H1 (cell line): ENCODE results near the gene RAP1A. TPM values are rescaled to one million over a fixed set of nuclear protein-coding genes. Genes with fewer than 3 reads are reported as not detected.

Experiments
- CTCF ChIA-PET: fragments of 300-600 bp; sonication (Branson Sonifier 250); formaldehyde crosslinking; loops from one replicate; lab custom pipeline; 2021; ENCODE audit not compliant: partially characterized antibody; lab: Charles Lee
- POLR2A ChIA-PET: fragments of 300-600 bp; sonication (Branson Sonifier 250); formaldehyde crosslinking; loops from one replicate; lab custom pipeline; 2021; ENCODE audit warnings: inconsistent platforms; ENCODE audit not compliant: partially characterized antibody; lab: Charles Lee
- DNase-seq, 2 experiments: peaks; one replicate each; pipeline versions ENCODE4 v3.0.0 to v3.0.0-alpha.2; 2010 to 2022; ENCODE audit warnings: low spot score in 2 of 2, low read depth in 1 of 2, mixed read lengths in 1 of 2
- FAIRE-seq: peaks from 2 replicates; lab custom pipeline; 2011; peaks lifted over from hg19 to GRCh38; lab: Jason Lieb, UNC
- H2AFZ ChIP-seq: 2 replicates; pipeline ENCODE4 v1.8.1; 2012; ENCODE audit warnings: low read length, inconsistent platforms
- H2AK5ac ChIP-seq: 2 replicates; pipeline ENCODE4 v1.6.1; 2013; ENCODE audit warnings: low read depth, low read length
- H2BK120ac ChIP-seq: replicated peaks from 2 replicates; pipeline ENCODE3; 2013; ENCODE audit warnings: low read depth, low read length, inconsistent platforms
- H2BK12ac ChIP-seq: 2 replicates; pipeline ENCODE4 v1.6.1; 2013; ENCODE audit warnings: low read depth, low read length
- H2BK15ac ChIP-seq: 2 replicates; pipeline ENCODE4 v1.6.1; 2013; ENCODE audit warnings: low read length
- H2BK20ac ChIP-seq: 2 replicates; pipeline ENCODE4 v1.6.1; 2013; ENCODE audit warnings: low read length
- H2BK5ac ChIP-seq: 2 replicates; pipeline ENCODE4 v1.6.1; 2013; ENCODE audit warnings: low read depth, low read length
- H3K14ac ChIP-seq: 2 replicates; pipeline ENCODE4 v1.6.1; 2013; ENCODE audit warnings: inconsistent platforms; ENCODE audit not compliant: insufficient read length
- H3K18ac ChIP-seq: 2 replicates; pipeline ENCODE4 v1.6.1; 2013; ENCODE audit warnings: low read length; ENCODE audit errors: extremely low read depth
- H3K23ac ChIP-seq: 2 replicates; pipeline ENCODE4 v1.6.1; 2013; ENCODE audit warnings: inconsistent platforms; ENCODE audit not compliant: insufficient read length
- H3K23me2 ChIP-seq: 2 replicates; pipeline ENCODE4 v1.6.1; 2013; ENCODE audit warnings: low read depth, low read length
- H3K27ac ChIP-seq: 2 replicates; pipeline ENCODE4 v1.6.1; 2011; ENCODE audit warnings: low read depth, low read length, inconsistent platforms
- H3K27me3 ChIP-seq, 4 experiments: replicated peaks in 1 of 4; 1 replicate in 1 of 4; 2 replicates in 3 of 4; pipeline versions ENCODE4 v1.6.1 to v1.8.1; 2011 to 2013; ENCODE audit warnings: low read length in 3 of 4, mild to moderate bottlenecking in 3 of 4, inconsistent platforms in 2 of 4, mixed read lengths in 2 of 4, moderate library complexity in 1 of 4; ENCODE audit not compliant: control insufficient read depth in 3 of 4, insufficient read depth in 3 of 4; ENCODE audit errors: extremely low read depth in 1 of 4
- H3K36me3 ChIP-seq, 4 experiments: 2 replicates each; pipeline versions ENCODE4 v1.6.1 to v1.8.1; 2011 to 2013; ENCODE audit warnings: mild to moderate bottlenecking in 4 of 4, low read length in 3 of 4, moderate library complexity in 2 of 4, control low read depth in 1 of 4, inconsistent platforms in 1 of 4; ENCODE audit not compliant: insufficient read depth in 4 of 4, control insufficient read depth in 2 of 4
- H3K4ac ChIP-seq: replicated peaks from 2 replicates; pipeline ENCODE3; 2013; ENCODE audit warnings: low read length, low read depth, mixed read lengths, inconsistent platforms; ENCODE audit not compliant: insufficient read length
- H3K4me1 ChIP-seq, 4 experiments: replicated peaks in 1 of 4; 1 replicate in 1 of 4; 2 replicates in 3 of 4; pipeline versions ENCODE4 v1.6.1 to v1.8.1; 2011 to 2013; ENCODE audit warnings: low read length in 3 of 4, inconsistent platforms in 2 of 4, mixed read lengths in 1 of 4; ENCODE audit not compliant: insufficient read depth in 4 of 4, control insufficient read depth in 3 of 4
- H3K4me2 ChIP-seq, 2 experiments: 2 replicates each; pipeline versions ENCODE4 v1.6.1 to v1.8.1; 2011 to 2013; ENCODE audit warnings: low read depth in 2 of 2, low read length in 2 of 2, control low read depth in 1 of 2, inconsistent platforms in 1 of 2, mild to moderate bottlenecking in 1 of 2; ENCODE audit not compliant: insufficient read depth in 1 of 2
- H3K4me3 ChIP-seq, 4 experiments: fragments of 200-600, 300-600 bp in 1 of 4; sonication (generic), shearing (Covaris generic), sonication (Bioruptor Twin) in 1 of 4; 2 replicates each; pipeline versions ENCODE4 v1.5.1 to v1.8.1; 2011 to 2016; ENCODE audit warnings: low read length in 4 of 4, low read depth in 3 of 4, control low read depth in 2 of 4, inconsistent platforms in 2 of 4, mild to moderate bottlenecking in 2 of 4, mixed read lengths in 1 of 4, moderate library complexity in 1 of 4; ENCODE audit not compliant: insufficient read depth in 2 of 4; ENCODE audit errors: extremely low read depth in 1 of 4
- H3K56ac ChIP-seq: replicated peaks from 2 replicates; pipeline ENCODE3; 2013; ENCODE audit warnings: low read depth, mild to moderate bottlenecking, mixed read lengths, low read length, inconsistent platforms; ENCODE audit not compliant: insufficient read length
- H3K79me1 ChIP-seq: 2 replicates; pipeline ENCODE4 v1.6.1; 2013; ENCODE audit warnings: low read depth, low read length, control low read depth
- H3K79me2 ChIP-seq, 2 experiments: 2 replicates each; pipeline versions ENCODE4 v1.6.1 to v1.8.1; 2012 to 2013; ENCODE audit warnings: low read length in 2 of 2, mild to moderate bottlenecking in 2 of 2, inconsistent platforms in 1 of 2; ENCODE audit not compliant: insufficient read depth in 2 of 2, control insufficient read depth in 1 of 2
- H3K9ac ChIP-seq, 4 experiments: replicated peaks in 1 of 4; 1 replicate in 1 of 4; 2 replicates in 3 of 4; pipeline versions ENCODE4 v1.6.1 to v1.8.1; 2011 to 2013; ENCODE audit warnings: low read depth in 3 of 4, low read length in 3 of 4, control low read depth in 2 of 4, mild to moderate bottlenecking in 2 of 4, moderate library complexity in 2 of 4, inconsistent platforms in 1 of 4; ENCODE audit errors: extremely low read depth in 1 of 4
- H3K9me3 ChIP-seq, 2 experiments: 2 replicates each; pipeline versions ENCODE4 v1.6.1 to v1.8.1; 2012 to 2013; ENCODE audit warnings: mild to moderate bottlenecking in 2 of 2, moderate library complexity in 2 of 2, control low read depth in 1 of 2, inconsistent platforms in 1 of 2, low read depth in 1 of 2, low read length in 1 of 2, mixed read lengths in 1 of 2; ENCODE audit not compliant: insufficient read depth in 2 of 2
- H4K20me1 ChIP-seq, 2 experiments: replicated peaks in 1 of 2; 2 replicates each; pipeline versions ENCODE3 to v1.8.1; 2011 to 2013; ENCODE audit warnings: inconsistent platforms in 2 of 2, low read length in 2 of 2, mild to moderate bottlenecking in 1 of 2; ENCODE audit not compliant: insufficient read depth in 2 of 2, control insufficient read depth in 1 of 2
- H4K5ac ChIP-seq: 2 replicates; pipeline ENCODE4 v1.6.1; 2013; ENCODE audit warnings: low read length, low read depth, mixed read lengths, inconsistent platforms; ENCODE audit not compliant: insufficient read length
- H4K8ac ChIP-seq: 2 replicates; pipeline ENCODE4 v1.8.0; 2013; ENCODE audit warnings: mild to moderate bottlenecking, moderate library complexity, low read length, inconsistent platforms; ENCODE audit not compliant: insufficient read depth; ENCODE audit errors: extremely low read depth
- H4K91ac ChIP-seq: replicated peaks from 2 replicates; pipeline ENCODE3; 2013; ENCODE audit warnings: low read length, mixed read lengths, inconsistent platforms; ENCODE audit not compliant: insufficient read length
- CTBP2 ChIP-seq: IDR thresholded peaks from 2 replicates; pipeline ENCODE4 v1.7.0; 2011; ENCODE audit warnings: borderline replicate concordance, mild to moderate bottlenecking, moderate library complexity, mixed read lengths, low read length; ENCODE audit not compliant: insufficient read depth, insufficient read length
- E2F6 ChIP-seq: IDR thresholded peaks from 2 replicates; pipeline ENCODE4 v1.6.1; 2012; ENCODE audit warnings: inconsistent platforms
- RXRA ChIP-seq: IDR thresholded peaks from 2 replicates; pipeline ENCODE4 v1.6.1; 2011; ENCODE audit warnings: low read depth, mild to moderate bottlenecking, low read length, moderate library complexity; ENCODE audit not compliant: insufficient read depth
- SAP30 ChIP-seq: fragments of 300-600 bp; sonication (generic); IDR thresholded peaks from 2 replicates; pipeline ENCODE4 v1.7.1; 2012; ENCODE audit warnings: low read length, moderate library complexity, mild to moderate bottlenecking, inconsistent platforms; ENCODE audit not compliant: insufficient read depth, insufficient replicate concordance
- SIRT6 ChIP-seq: IDR thresholded peaks from one replicate; pipeline ENCODE4 v1.7.1; 2012; ENCODE audit warnings: low read length, inconsistent platforms
- SP2 ChIP-seq: IDR thresholded peaks from 2 replicates; pipeline ENCODE4 v1.6.1; 2012; ENCODE audit warnings: mild to moderate bottlenecking, low read length, inconsistent platforms
- YY1 ChIP-seq: IDR thresholded peaks from 2 replicates; pipeline ENCODE4 v1.6.1; 2011; ENCODE audit warnings: low read depth, mild to moderate bottlenecking, low read length
- ZNF274 ChIP-seq: IDR thresholded peaks from 2 replicates; pipeline ENCODE4 v1.7.0; 2012; ENCODE audit warnings: low read length, borderline replicate concordance; ENCODE audit errors: extremely low read depth
- polyA plus RNA-seq, 7 experiments: library from polyadenylated mRNA; depleted of rRNA in 3 of 7; stranded (reverse) in 5 of 7; unstranded in 2 of 7; fragments of >200 nt in 5 of 7; fragments of 200-250 nt in 2 of 7; gene quantifications; 1 replicate in 5 of 7; 2 replicates in 1 of 7; 4 replicates in 1 of 7; pipeline versions ENCODE4 v1.2.1 to v1.2.3, GENCODE V29; 2011 to 2013; ENCODE audit warnings: missing spikeins in 2 of 7, mixed read lengths in 2 of 7
- total RNA-seq: library from RNA; stranded (reverse); fragmentation: NEBNext Ultra II Directional; extraction: Animal tissue kit (Norgen Biotek cat#: 25700); gene quantifications from 2 replicates; pipeline ENCODE4 v1.2.1, GENCODE V29; 2021

The RAP1A gene
- total and polyA plus RNA-seq, 2 of the 8 experiments (the other 6 are each of a cell fraction or from before 2014, with no cell fraction given): 10.9 to 35.8 TPM

GRCh38 chr1:111602302-111602701, 17.3 kb upstream of the RAP1A start:
- TF ChIP-seq RXRA: no peak
- no peak for TF ChIP-seq E2F6
- TF ChIP-seq SP2: no peak
- TF ChIP-seq CTBP2: no peak
- no peak for TF ChIP-seq SIRT6
- no peak for TF ChIP-seq ZNF274
- no peak for TF ChIP-seq SAP30
- no peak for TF ChIP-seq YY1
- Histone ChIP-seq H2AK5ac (no peak overlapping the region), H3K79me2 (no peaks in the 10 kb centered on the region; a peak in 1 of 4 replicates)

More at GRCh38 chr1:111602302-111602701, 17.3 kb upstream of the RAP1A start:
- Histone ChIP-seq H3K14ac (no peak overlapping the region), H3K4me1 (no peaks in the 10 kb centered on the region), H4K91ac (no peak overlapping the region), H3K27me3 (no peaks in the 10 kb centered on the region), H2BK12ac (no peak overlapping the region), H3K27ac (no peak overlapping the region), H2BK120ac (no peak overlapping the region), H3K4me2 (no peak overlapping the region), H2BK5ac (no peak overlapping the region), H2BK15ac (no peak overlapping the region), H3K4me3 (no peak overlapping the region), H3K9ac (no peak overlapping the region), H3K18ac (no peak overlapping the region), H4K20me1 (no peaks in the 10 kb centered on the region), H4K8ac (no peak overlapping the region), H3K36me3 (no peaks in the 10 kb centered on the region), H3K23me2 (no peaks in the 10 kb centered on the region), H3K23ac (no peak overlapping the region), H4K5ac (no peak overlapping the region), H3K56ac (no peak overlapping the region), H3K4ac (no peak overlapping the region), H2AFZ (no peak overlapping the region), H3K79me1 (no peaks in the 10 kb centered on the region), H2BK20ac (no peak overlapping the region), H3K9me3 (0 out of 4 replicates have a peak, but pooled peaks cover 0 to 4% of the 10 kb centered on the region in 2 experiments)
- POLR2A ChIA-PET: interaction anchor here (1.2 kb wide), 1 partner anchor 9 kb away, joined by 5 read pairs; no protein-coding TSS in a partner anchor
- CTCF ChIA-PET: interaction anchor here (0.9 kb wide), 1 partner anchor 31 kb away, joined by 3 read pairs; no protein-coding TSS in a partner anchor
- DNase-seq: no peak
- no peak for FAIRE-seq
